GM13976 (cell line): ENCODE measurements around the gene SYP.

Experiments used
- DNase-seq: peaks from one replicate; pipeline ENCODE4 v3.0.0; 2012; ENCODE audit warnings: low spot score
- CTCF ChIP-seq: IDR thresholded peaks from 2 replicates; pipeline ENCODE4 v1.5.1; 2012; ENCODE audit warnings: borderline replicate concordance, mild to moderate bottlenecking; ENCODE audit not compliant: insufficient read depth; ENCODE audit errors: extremely low read depth, missing control alignments, control extremely low read depth
- in situ Hi-C: fragments of 300-500 bp; cut with MboI; formaldehyde crosslinking; loops from one replicate; pipeline ENCODE4 v1.12.0; 2022; ENCODE audit warnings: low sequenced_read_pairs, mixed read lengths, inconsistent platforms; ENCODE audit not compliant: unreplicated experiment

SYP gene

GRCh38 chrX:49189606-49190005, 10.4 kb downstream of the SYP start:
- in situ Hi-C loops, result no loop called here
- TF ChIP-seq CTCF, result no peak

GRCh38 chrX:49188468-49189076, 11.4 kb downstream of the SYP start:
- TF ChIP-seq CTCF, result no peak
- in situ Hi-C loops, result no loop called here
- no peak for DNase-seq

More at GRCh38 chrX:49189606-49190005, 10.4 kb downstream of the SYP start:
- DNase-seq, result no peak

GRCh38 chrX:49187526-49187925, 12.5 kb downstream of the SYP start:
- no peak for TF ChIP-seq CTCF
- in situ Hi-C loops, result no loop called here
- no peak for DNase-seq

- in situ Hi-C loops, result no loop called here
- no peak for DNase-seq
These were observed 13.0 kb downstream of the SYP start for GRCh38 chrX:49187028-49187394.

GRCh38 chrX:49186125-49187027, 13.6 kb downstream of the SYP start, which contains the start of gene PRICKLE3:
Gene PRICKLE3, minus strand, starts transcription at chrX:49186373. Its CDS starts 76 bp downstream, at chrX:49186297.
- TF ChIP-seq CTCF, result peak; percentile 57
- peak; percentile 86 for DNase-seq
- in situ Hi-C loops, result no loop called here

More at GRCh38 chrX:49187028-49187394, 13.0 kb downstream of the SYP start:
- no peak for TF ChIP-seq CTCF

GRCh38 chrX:49184294-49185281, 15.4 kb downstream of the SYP start:
- in situ Hi-C loops, result no loop called here
- DNase-seq, result peak; percentile 56
- no peak for TF ChIP-seq CTCF
